Body of pancreas (tissue), 4 donors: ENCODE measurements around the gene PHF13.

Experiments
- CTCF ChIP-seq, 7 experiments: fragments of 450-650 bp in 4 of 7; fragments of 200-600 bp in 3 of 7; sonication (generic) in 3 of 7; IDR thresholded peaks; one replicate each; pipeline ENCODE4 v1.5.1; 2016 to 2019; ENCODE audit warnings: antibody characterized with exemption in 7 of 7
- POLR2A ChIP-seq, 3 donors: fragments of 450-650 bp; IDR thresholded peaks; one replicate each; pipeline ENCODE4 v1.6.1; 2016; ENCODE audit warnings: antibody characterized with exemption in 3 of 3, mild to moderate bottlenecking in 2 of 3

GRCh38 chr1:6622396-6623152, 9.0 kb downstream of the PHF13 start:
- no peak for TF ChIP-seq CTCF (IDR thresholded peaks at IDR 0.05)
- no peak for TF ChIP-seq POLR2A (IDR thresholded peaks at IDR 0.05)
